WTC11 (cell line): ENCODE data around the gene ILF3. TPM values are rescaled to one million over a fixed set of nuclear protein-coding genes. Genes with fewer than 3 reads are reported as not detected.
A peak's percentile ranks its signal among the peaks of the same experiment; 100 is the strongest.

Experiments
- ATAC-seq: fragments of 200-7000 bp; cut with Tn5 transposase; 2 replicates; pipeline ENCODE4 v1.10.0; 2021; ENCODE audit warnings: mild to moderate bottlenecking, moderate library complexity
- CTCF ChIA-PET: fragments of 300-600 bp; sonication (Branson Sonifier 250); formaldehyde crosslinking; loops from one replicate; lab custom pipeline; 2021; ENCODE audit warnings: antibody characterized with exemption; lab: Charles Lee
- POLR2A ChIA-PET: fragments of 350-600 bp; sonication (Branson Sonifier 250); formaldehyde crosslinking; loops from one replicate; lab custom pipeline; 2021; ENCODE audit warnings: antibody characterized with exemption; lab: Charles Lee
- DNase-seq: peaks from one replicate; pipeline ENCODE4 v3.0.0; 2021; ENCODE audit warnings: low spot score
- H3K27ac Mint-ChIP-seq: 2 replicates; pipeline ENCODE4 v1.8.0; 2021; ENCODE audit warnings: mixed read lengths
- H3K27me3 Mint-ChIP-seq: 2 replicates; pipeline ENCODE4 v1.8.0; 2021; ENCODE audit warnings: low read depth, mild to moderate bottlenecking, moderate library complexity, mixed read lengths
- H3K36me3 Mint-ChIP-seq: 2 replicates; pipeline ENCODE4 v1.8.0; 2021; ENCODE audit warnings: mixed read lengths
- H3K4me1 Mint-ChIP-seq: 2 replicates; pipeline ENCODE4 v1.8.0; 2022; ENCODE audit warnings: mixed read lengths
- H3K4me3 Mint-ChIP-seq: 2 replicates; pipeline ENCODE4 v1.8.0; 2021; ENCODE audit warnings: mild to moderate bottlenecking, moderate library complexity, mixed read lengths
- H3K9me3 Mint-ChIP-seq: 2 replicates; pipeline ENCODE4 v1.8.0; 2021; ENCODE audit warnings: mixed read lengths
- FOXJ3 ChIP-seq: sonication (generic); formaldehyde crosslinking; IDR thresholded peaks from 2 replicates; pipeline ENCODE4 v1.9.0; 2021; ENCODE audit warnings: missing genetic modification reagents, mild to moderate bottlenecking, borderline replicate concordance
- FOXK1 ChIP-seq: sonication (generic); formaldehyde crosslinking; IDR thresholded peaks from 2 replicates; pipeline ENCODE4 v1.8.0; 2022; ENCODE audit warnings: mild to moderate bottlenecking, moderate library complexity, missing genetic modification reagents
- FOXP1 ChIP-seq: sonication (generic); formaldehyde crosslinking; IDR thresholded peaks from 2 replicates; pipeline ENCODE4 v1.8.0; 2022; ENCODE audit warnings: missing genetic modification reagents, mild to moderate bottlenecking, moderate library complexity, borderline replicate concordance
- GTF2I ChIP-seq: fragments of 250-450 bp; sonication (Bioruptor Pico); conservative IDR thresholded peaks from 2 replicates; pipeline ENCODE4 v1.4.0; 2021; ENCODE audit warnings: mild to moderate bottlenecking
- MXD4 ChIP-seq: fragments of 250-450 bp; sonication (Bioruptor Pico); IDR thresholded peaks from 2 replicates; pipeline ENCODE4 v1.8.0; 2021; ENCODE audit warnings: mild to moderate bottlenecking, moderate library complexity, borderline replicate concordance
- NR3C1 ChIP-seq: sonication (generic); formaldehyde crosslinking; conservative IDR thresholded peaks from 2 replicates; pipeline ENCODE4 v1.8.1; 2023; ENCODE audit warnings: low read depth, mild to moderate bottlenecking, missing genetic modification reagents
- SOX15 ChIP-seq: fragments of 250-450 bp; sonication (Bioruptor Pico); IDR thresholded peaks from 2 replicates; pipeline ENCODE4 v1.9.0; 2021; ENCODE audit warnings: mild to moderate bottlenecking
- TCF7 ChIP-seq: sonication (generic); formaldehyde crosslinking; IDR thresholded peaks from 2 replicates; pipeline ENCODE4 v1.8.0; 2022; ENCODE audit warnings: mild to moderate bottlenecking, low read depth, missing genetic modification reagents, moderate library complexity
- TEAD4 ChIP-seq: sonication (generic); formaldehyde crosslinking; IDR thresholded peaks from 2 replicates; pipeline ENCODE4 v1.8.0; 2022; ENCODE audit warnings: mild to moderate bottlenecking, missing genetic modification reagents
- ZNF219 ChIP-seq: sonication (generic); formaldehyde crosslinking; IDR thresholded peaks from 2 replicates; pipeline ENCODE4 v1.8.0; 2023; ENCODE audit warnings: missing genetic modification reagents, mild to moderate bottlenecking, borderline replicate concordance
- ZNF232 ChIP-seq: sonication (generic); formaldehyde crosslinking; IDR thresholded peaks from 2 replicates; pipeline ENCODE4 v1.8.0; 2022; ENCODE audit warnings: mild to moderate bottlenecking, missing genetic modification reagents
- ZNF263 ChIP-seq: sonication (generic); formaldehyde crosslinking; IDR thresholded peaks from 2 replicates; pipeline ENCODE4 v1.8.1; 2022; ENCODE audit warnings: low read depth, mild to moderate bottlenecking, moderate library complexity, missing genetic modification reagents
- ZNF396 ChIP-seq: fragments of 250-450 bp; sonication (Bioruptor Pico); IDR thresholded peaks from 2 replicates; pipeline ENCODE4 v1.8.0; 2021; ENCODE audit warnings: mild to moderate bottlenecking, moderate library complexity, borderline replicate concordance
- total RNA-seq: library from RNA; stranded (reverse); gene quantifications from 3 replicates; pipeline ENCODE4 v1.2.3, GENCODE V29; 2021
- TF ChIP-seq, protein P1 (sequence below): sonication (generic); formaldehyde crosslinking; IDR thresholded peaks from 2 replicates; pipeline ENCODE4 v1.8.1; 2023; ENCODE audit warnings: mild to moderate bottlenecking, moderate library complexity, missing genetic modification reagents
- TF ChIP-seq, protein P2 (sequence below): fragments of 250-450 bp; sonication (Bioruptor Pico); IDR thresholded peaks from 2 replicates; pipeline ENCODE4 v1.9.0; 2021; ENCODE audit warnings: moderate library complexity, mild to moderate bottlenecking, inconsistent platforms, borderline replicate concordance
- TF ChIP-seq, protein P3 (sequence below): fragments of 250-450 bp; sonication (Bioruptor Pico); IDR thresholded peaks from 2 replicates; pipeline ENCODE4 v1.8.0; 2021; ENCODE audit warnings: mild to moderate bottlenecking
- TF ChIP-seq, protein P4 (sequence below): sonication (generic); formaldehyde crosslinking; IDR thresholded peaks from 2 replicates; pipeline ENCODE4 v1.8.1; 2022; ENCODE audit warnings: low read depth, missing genetic modification reagents, borderline replicate concordance
- TF ChIP-seq, protein P5 (sequence below): sonication (generic); formaldehyde crosslinking; IDR thresholded peaks from 2 replicates; pipeline ENCODE4 v1.8.0; 2023; ENCODE audit warnings: mild to moderate bottlenecking, missing genetic modification reagents
- TF ChIP-seq, protein P6 (sequence below): sonication (generic); formaldehyde crosslinking; conservative IDR thresholded peaks from 2 replicates; pipeline ENCODE4 v1.8.1; 2022; ENCODE audit warnings: mild to moderate bottlenecking, missing genetic modification reagents
- TF ChIP-seq, protein P7 (sequence below): sonication (generic); formaldehyde crosslinking; IDR thresholded peaks from 2 replicates; pipeline ENCODE4 v1.8.0; 2022; ENCODE audit warnings: mild to moderate bottlenecking, missing genetic modification reagents
- TF ChIP-seq, protein P8 (sequence below): sonication (generic); formaldehyde crosslinking; IDR thresholded peaks from 2 replicates; pipeline ENCODE4 v1.8.1; 2022; ENCODE audit warnings: mild to moderate bottlenecking, moderate library complexity, missing genetic modification reagents
- TF ChIP-seq, protein P9 (sequence below): sonication (generic); formaldehyde crosslinking; IDR thresholded peaks from 2 replicates; pipeline ENCODE4 v1.8.1; 2022; ENCODE audit warnings: low read depth, mild to moderate bottlenecking, moderate library complexity, missing genetic modification reagents, borderline replicate concordance
- TF ChIP-seq, protein P10 (sequence below): sonication (generic); formaldehyde crosslinking; IDR thresholded peaks from 2 replicates; pipeline ENCODE4 v1.8.0; 2022; ENCODE audit warnings: mild to moderate bottlenecking, missing genetic modification reagents

The ILF3 gene
- total RNA-seq, 1 experiment from 2014 or later: 659 TPM

DNA sequence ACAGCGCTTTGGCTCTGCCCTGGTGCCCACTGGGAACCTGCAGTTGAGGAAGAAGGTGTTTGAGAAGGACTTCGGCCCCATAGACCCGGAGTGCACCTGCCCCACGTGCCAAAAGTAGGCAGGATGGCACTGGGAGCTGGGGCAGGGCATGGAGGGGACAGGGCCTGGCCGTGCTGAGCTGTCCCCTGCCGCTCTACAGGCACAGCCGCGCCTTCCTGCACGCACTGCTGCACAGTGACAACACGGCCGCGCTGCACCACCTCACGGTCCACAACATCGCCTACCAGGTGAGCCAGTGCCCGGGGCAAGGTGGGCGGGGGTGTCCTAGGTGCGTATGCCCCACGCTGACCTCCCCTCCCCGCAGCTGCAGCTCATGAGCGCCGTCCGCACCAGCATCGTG lies 58.6 kb downstream of the ILF3 start (continued):
- TF ChIP-seq, protein P1, sequence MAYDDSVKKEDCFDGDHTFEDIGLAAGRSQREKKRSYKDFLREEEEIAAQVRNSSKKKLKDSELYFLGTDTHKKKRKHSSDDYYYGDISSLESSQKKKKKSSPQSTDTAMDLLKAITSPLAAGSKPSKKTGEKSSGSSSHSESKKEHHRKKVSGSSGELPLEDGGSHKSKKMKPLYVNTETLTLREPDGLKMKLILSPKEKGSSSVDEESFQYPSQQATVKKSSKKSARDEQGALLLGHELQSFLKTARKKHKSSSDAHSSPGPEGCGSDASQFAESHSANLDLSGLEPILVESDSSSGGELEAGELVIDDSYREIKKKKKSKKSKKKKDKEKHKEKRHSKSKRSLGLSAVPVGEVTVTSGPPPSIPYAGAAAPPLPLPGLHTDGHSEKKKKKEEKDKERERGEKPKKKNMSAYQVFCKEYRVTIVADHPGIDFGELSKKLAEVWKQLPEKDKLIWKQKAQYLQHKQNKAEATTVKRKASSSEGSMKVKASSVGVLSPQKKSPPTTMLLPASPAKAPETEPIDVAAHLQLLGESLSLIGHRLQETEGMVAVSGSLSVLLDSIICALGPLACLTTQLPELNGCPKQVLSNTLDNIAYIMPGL: no peak
- TF ChIP-seq, protein P2, sequence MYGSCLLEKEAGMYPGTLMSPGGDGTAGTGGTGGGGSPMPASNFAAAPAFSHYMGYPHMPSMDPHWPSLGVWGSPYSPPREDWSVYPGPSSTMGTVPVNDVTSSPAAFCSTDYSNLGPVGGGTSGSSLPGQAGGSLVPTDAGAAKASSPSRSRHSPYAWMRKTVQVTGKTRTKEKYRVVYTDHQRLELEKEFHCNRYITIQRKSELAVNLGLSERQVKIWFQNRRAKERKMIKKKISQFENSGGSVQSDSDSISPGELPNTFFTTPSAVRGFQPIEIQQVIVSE (CRISPR knock-in tag): no peak
- no peak for TF ChIP-seq ZNF396
- no peak for TF ChIP-seq TEAD4 (CRISPR knock-in tag)
- TF ChIP-seq FOXP1 (CRISPR knock-in tag): no peak
- TF ChIP-seq, protein P3, sequence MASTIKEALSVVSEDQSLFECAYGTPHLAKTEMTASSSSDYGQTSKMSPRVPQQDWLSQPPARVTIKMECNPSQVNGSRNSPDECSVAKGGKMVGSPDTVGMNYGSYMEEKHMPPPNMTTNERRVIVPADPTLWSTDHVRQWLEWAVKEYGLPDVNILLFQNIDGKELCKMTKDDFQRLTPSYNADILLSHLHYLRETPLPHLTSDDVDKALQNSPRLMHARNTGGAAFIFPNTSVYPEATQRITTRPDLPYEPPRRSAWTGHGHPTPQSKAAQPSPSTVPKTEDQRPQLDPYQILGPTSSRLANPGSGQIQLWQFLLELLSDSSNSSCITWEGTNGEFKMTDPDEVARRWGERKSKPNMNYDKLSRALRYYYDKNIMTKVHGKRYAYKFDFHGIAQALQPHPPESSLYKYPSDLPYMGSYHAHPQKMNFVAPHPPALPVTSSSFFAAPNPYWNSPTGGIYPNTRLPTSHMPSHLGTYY (CRISPR knock-in tag): no peak
- TF ChIP-seq NR3C1 (CRISPR knock-in tag): no peak
- TF ChIP-seq ZNF263 (CRISPR knock-in tag): no peak
- no peak for TF ChIP-seq GTF2I (CRISPR knock-in tag)
- TF ChIP-seq, protein P4, sequence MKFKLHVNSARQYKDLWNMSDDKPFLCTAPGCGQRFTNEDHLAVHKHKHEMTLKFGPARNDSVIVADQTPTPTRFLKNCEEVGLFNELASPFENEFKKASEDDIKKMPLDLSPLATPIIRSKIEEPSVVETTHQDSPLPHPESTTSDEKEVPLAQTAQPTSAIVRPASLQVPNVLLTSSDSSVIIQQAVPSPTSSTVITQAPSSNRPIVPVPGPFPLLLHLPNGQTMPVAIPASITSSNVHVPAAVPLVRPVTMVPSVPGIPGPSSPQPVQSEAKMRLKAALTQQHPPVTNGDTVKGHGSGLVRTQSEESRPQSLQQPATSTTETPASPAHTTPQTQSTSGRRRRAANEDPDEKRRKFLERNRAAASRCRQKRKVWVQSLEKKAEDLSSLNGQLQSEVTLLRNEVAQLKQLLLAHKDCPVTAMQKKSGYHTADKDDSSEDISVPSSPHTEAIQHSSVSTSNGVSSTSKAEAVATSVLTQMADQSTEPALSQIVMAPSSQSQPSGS: no peak
- TF ChIP-seq, protein P5, sequence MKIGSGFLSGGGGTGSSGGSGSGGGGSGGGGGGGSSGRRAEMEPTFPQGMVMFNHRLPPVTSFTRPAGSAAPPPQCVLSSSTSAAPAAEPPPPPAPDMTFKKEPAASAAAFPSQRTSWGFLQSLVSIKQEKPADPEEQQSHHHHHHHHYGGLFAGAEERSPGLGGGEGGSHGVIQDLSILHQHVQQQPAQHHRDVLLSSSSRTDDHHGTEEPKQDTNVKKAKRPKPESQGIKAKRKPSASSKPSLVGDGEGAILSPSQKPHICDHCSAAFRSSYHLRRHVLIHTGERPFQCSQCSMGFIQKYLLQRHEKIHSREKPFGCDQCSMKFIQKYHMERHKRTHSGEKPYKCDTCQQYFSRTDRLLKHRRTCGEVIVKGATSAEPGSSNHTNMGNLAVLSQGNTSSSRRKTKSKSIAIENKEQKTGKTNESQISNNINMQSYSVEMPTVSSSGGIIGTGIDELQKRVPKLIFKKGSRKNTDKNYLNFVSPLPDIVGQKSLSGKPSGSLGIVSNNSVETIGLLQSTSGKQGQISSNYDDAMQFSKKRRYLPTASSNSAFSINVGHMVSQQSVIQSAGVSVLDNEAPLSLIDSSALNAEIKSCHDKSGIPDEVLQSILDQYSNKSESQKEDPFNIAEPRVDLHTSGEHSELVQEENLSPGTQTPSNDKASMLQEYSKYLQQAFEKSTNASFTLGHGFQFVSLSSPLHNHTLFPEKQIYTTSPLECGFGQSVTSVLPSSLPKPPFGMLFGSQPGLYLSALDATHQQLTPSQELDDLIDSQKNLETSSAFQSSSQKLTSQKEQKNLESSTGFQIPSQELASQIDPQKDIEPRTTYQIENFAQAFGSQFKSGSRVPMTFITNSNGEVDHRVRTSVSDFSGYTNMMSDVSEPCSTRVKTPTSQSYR (CRISPR knock-in tag): no peak
- TF ChIP-seq, protein P6, sequence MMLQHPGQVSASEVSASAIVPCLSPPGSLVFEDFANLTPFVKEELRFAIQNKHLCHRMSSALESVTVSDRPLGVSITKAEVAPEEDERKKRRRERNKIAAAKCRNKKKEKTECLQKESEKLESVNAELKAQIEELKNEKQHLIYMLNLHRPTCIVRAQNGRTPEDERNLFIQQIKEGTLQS (CRISPR knock-in tag): no peak

DNA sequence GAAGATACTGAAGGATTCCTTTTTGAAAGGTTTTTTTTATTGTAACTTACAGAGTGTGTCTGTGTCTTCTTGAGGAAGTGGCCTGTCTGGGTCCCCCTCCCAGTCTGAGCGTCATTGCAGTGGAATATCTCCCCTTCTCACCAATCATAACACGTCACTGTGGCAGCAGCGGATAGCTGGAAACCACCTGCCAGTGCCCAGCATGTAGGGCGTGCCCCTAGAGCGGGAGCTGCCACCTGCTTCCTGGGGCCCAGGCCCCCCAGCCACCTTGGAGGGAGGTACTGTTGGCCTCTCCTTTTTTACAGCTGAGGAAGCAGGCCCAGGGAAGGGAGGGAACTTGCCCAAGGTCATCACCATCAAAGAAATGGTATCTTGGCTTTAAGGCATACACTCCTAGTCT lies 59.2 kb downstream of the ILF3 start:
- peaks cover 8% of the 10 kb centered on the region for H3K4me1 Mint-ChIP-seq
- POLR2A ChIA-PET: interaction anchor here (0.6 kb wide), 1 partner anchor 18 kb away, joined by 4 read pairs; no protein-coding TSS in a partner anchor
- H3K27ac Mint-ChIP-seq: 0 out of 2 replicates have a peak overlapping the region, but pooled peaks have one; percentile 36
- ATAC-seq: no peak
- H3K36me3 Mint-ChIP-seq: peaks cover 15% of the 10 kb centered on the region
- no peak overlapping the region for H3K4me3 Mint-ChIP-seq
- DNase-seq: no peak
- CTCF ChIA-PET: interaction anchor here (1.6 kb wide), 1 partner anchor 14 kb away, joined by 5 read pairs; no protein-coding TSS in a partner anchor
- H3K27me3 Mint-ChIP-seq: no peaks in the 10 kb centered on the region
- no peaks in the 10 kb centered on the region for H3K9me3 Mint-ChIP-seq
- TF ChIP-seq ZNF263 (CRISPR knock-in tag) (no peak), SOX15 (CRISPR knock-in tag) (no peak), MXD4 (CRISPR knock-in tag) (no peak), FOXJ3 (no peak), FOXK1 (CRISPR knock-in tag) (no peak), ZNF232 (CRISPR knock-in tag) (no peak), ZNF219 (CRISPR knock-in tag) (no peak), FOXP1 (CRISPR knock-in tag) (no peak), TCF7 (CRISPR knock-in tag) (no peak)
- TF ChIP-seq, protein P7, sequence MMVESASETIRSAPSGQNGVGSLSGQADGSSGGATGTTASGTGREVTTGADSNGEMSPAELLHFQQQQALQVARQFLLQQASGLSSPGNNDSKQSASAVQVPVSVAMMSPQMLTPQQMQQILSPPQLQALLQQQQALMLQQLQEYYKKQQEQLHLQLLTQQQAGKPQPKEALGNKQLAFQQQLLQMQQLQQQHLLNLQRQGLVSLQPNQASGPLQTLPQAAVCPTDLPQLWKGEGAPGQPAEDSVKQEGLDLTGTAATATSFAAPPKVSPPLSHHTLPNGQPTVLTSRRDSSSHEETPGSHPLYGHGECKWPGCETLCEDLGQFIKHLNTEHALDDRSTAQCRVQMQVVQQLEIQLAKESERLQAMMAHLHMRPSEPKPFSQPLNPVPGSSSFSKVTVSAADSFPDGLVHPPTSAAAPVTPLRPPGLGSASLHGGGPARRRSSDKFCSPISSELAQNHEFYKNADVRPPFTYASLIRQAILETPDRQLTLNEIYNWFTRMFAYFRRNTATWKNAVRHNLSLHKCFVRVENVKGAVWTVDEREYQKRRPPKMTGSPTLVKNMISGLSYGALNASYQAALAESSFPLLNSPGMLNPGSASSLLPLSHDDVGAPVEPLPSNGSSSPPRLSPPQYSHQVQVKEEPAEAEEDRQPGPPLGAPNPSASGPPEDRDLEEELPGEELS (CRISPR knock-in tag): no peak
- TF ChIP-seq, protein P8, sequence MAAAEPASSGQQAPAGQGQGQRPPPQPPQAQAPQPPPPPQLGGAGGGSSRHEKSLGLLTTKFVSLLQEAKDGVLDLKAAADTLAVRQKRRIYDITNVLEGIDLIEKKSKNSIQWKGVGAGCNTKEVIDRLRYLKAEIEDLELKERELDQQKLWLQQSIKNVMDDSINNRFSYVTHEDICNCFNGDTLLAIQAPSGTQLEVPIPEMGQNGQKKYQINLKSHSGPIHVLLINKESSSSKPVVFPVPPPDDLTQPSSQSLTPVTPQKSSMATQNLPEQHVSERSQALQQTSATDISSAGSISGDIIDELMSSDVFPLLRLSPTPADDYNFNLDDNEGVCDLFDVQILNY: no peak
- TF ChIP-seq, protein P9, sequence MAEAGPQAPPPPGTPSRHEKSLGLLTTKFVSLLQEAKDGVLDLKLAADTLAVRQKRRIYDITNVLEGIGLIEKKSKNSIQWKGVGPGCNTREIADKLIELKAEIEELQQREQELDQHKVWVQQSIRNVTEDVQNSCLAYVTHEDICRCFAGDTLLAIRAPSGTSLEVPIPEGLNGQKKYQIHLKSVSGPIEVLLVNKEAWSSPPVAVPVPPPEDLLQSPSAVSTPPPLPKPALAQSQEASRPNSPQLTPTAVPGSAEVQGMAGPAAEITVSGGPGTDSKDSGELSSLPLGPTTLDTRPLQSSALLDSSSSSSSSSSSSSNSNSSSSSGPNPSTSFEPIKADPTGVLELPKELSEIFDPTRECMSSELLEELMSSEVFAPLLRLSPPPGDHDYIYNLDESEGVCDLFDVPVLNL (CRISPR knock-in tag): no peak
- TF ChIP-seq, protein P10, sequence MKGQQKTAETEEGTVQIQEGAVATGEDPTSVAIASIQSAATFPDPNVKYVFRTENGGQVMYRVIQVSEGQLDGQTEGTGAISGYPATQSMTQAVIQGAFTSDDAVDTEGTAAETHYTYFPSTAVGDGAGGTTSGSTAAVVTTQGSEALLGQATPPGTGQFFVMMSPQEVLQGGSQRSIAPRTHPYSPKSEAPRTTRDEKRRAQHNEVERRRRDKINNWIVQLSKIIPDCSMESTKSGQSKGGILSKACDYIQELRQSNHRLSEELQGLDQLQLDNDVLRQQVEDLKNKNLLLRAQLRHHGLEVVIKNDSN (CRISPR knock-in tag): no peak
